ENCODE measurements around the gene TP73.

TP73 gene

GRCh38 chr1:3759796-3760195, 107.5 kb downstream of the TP73 start:
- H3K4me3 ChIP-seq (ENCODE audit: low read depth, low read length): no peak overlapping the region
- in situ Hi-C loops (cut with HindIII; ENCODE audit: low sequenced_read_pairs): no loop called here
- DNase-seq (ENCODE audit: low read depth): no peak
- TF ChIP-seq CTCF (IDR thresholded peaks at IDR 0.05; ENCODE audit: low read depth, low read length, missing control alignments): no peak

- H3K4me3 ChIP-seq (ENCODE audit: low read depth, low read length): no peak overlapping the region
- DNase-seq (ENCODE audit: low read depth): no peak
- TF ChIP-seq CTCF (IDR thresholded peaks at IDR 0.05; ENCODE audit: low read depth, low read length, missing control alignments): no peak
- in situ Hi-C loops (cut with HindIII; ENCODE audit: low sequenced_read_pairs): no loop called here
Observed at GRCh38 chr1:3761296-3762010, 109.1 kb downstream of the TP73 start.

GRCh38 chr1:3762151-3762872, 110.0 kb downstream of the TP73 start:
- DNase-seq (ENCODE audit: low read depth): no peak
- TF ChIP-seq CTCF (IDR thresholded peaks at IDR 0.05; ENCODE audit: low read depth, low read length, missing control alignments): no peak
- in situ Hi-C loops (cut with HindIII; ENCODE audit: low sequenced_read_pairs): no loop called here
- H3K4me3 ChIP-seq (ENCODE audit: low read depth, low read length): no peak overlapping the region

- no peak overlapping the region for H3K4me3 ChIP-seq (ENCODE audit: low read depth, low read length)
- in situ Hi-C loops (cut with HindIII; ENCODE audit: low sequenced_read_pairs): no loop called here
- no peak for DNase-seq (ENCODE audit: low read depth)
- TF ChIP-seq CTCF (IDR thresholded peaks at IDR 0.05; ENCODE audit: low read depth, low read length, missing control alignments): no peak
Observed at GRCh38 chr1:3762873-3763228, 110.5 kb downstream of the TP73 start.

- in situ Hi-C loops (cut with HindIII; ENCODE audit: low sequenced_read_pairs): no loop called here
- no peak for DNase-seq (ENCODE audit: low read depth)
- H3K4me3 ChIP-seq (ENCODE audit: low read depth, low read length): no peak overlapping the region
- TF ChIP-seq CTCF (IDR thresholded peaks at IDR 0.05; ENCODE audit: low read depth, low read length, missing control alignments): no peak
Observed at GRCh38 chr1:3763351-3764125, 111.2 kb downstream of the TP73 start.

GRCh38 chr1:3767328-3767925, 115.1 kb downstream of the TP73 start:
- no peak overlapping the region for H3K4me3 ChIP-seq (ENCODE audit: low read depth, low read length)
- no peak for TF ChIP-seq CTCF (IDR thresholded peaks at IDR 0.05; ENCODE audit: low read depth, low read length, missing control alignments)
- no peak for DNase-seq (ENCODE audit: low read depth)
- in situ Hi-C loops (cut with HindIII; ENCODE audit: low sequenced_read_pairs): no loop called here
